Spleen (tissue), 7 donors: ENCODE measurements around the gene CEP350.

Experiments
- POLR2A ChIP-seq, 3 donors: fragments of 450-650 bp; IDR thresholded peaks; one replicate each; pipeline ENCODE4 v1.5.1; 2017; ENCODE audit warnings: antibody characterized with exemption in 3 of 3, mild to moderate bottlenecking in 1 of 3
- POLR2AphosphoS5 ChIP-seq, 3 donors: sonication (generic); formaldehyde crosslinking; IDR thresholded peaks; one replicate each; pipeline ENCODE4 v1.5.1; 2017; ENCODE audit warnings: antibody characterized with exemption in 3 of 3
- TF ChIP-seq, protein P1 (sequence below), 11 experiments: fragments of 200-600 bp in 7 of 11; fragments of 450-650 bp in 4 of 11; sonication (generic) in 4 of 11; IDR thresholded peaks in 8 of 11; conservative IDR thresholded peaks in 3 of 11; 1 replicate in 7 of 11; 2 replicates in 4 of 11; pipeline versions ENCODE4 v1.4.0 to v1.8.0; 2016 to 2021; ENCODE audit warnings: antibody characterized with exemption in 11 of 11, inconsistent platforms in 4 of 11, mild to moderate bottlenecking in 1 of 11
- donor health status: DM: no; HTN: no; CAD: no; lungs with moderate emphysema.
- donor health status: DM: no; HTN: no; CAD: no.
- donor health status: DM: no; HTN: no; CAD: no.

GRCh38 chr1:180094705-180095295 lies 140.2 kb downstream of the CEP350 start:
- TF ChIP-seq POLR2AphosphoS5 (IDR thresholded peaks at IDR 0.05) (no peak), POLR2A (IDR thresholded peaks at IDR 0.05) (no peak)
- TF ChIP-seq, protein P1, sequence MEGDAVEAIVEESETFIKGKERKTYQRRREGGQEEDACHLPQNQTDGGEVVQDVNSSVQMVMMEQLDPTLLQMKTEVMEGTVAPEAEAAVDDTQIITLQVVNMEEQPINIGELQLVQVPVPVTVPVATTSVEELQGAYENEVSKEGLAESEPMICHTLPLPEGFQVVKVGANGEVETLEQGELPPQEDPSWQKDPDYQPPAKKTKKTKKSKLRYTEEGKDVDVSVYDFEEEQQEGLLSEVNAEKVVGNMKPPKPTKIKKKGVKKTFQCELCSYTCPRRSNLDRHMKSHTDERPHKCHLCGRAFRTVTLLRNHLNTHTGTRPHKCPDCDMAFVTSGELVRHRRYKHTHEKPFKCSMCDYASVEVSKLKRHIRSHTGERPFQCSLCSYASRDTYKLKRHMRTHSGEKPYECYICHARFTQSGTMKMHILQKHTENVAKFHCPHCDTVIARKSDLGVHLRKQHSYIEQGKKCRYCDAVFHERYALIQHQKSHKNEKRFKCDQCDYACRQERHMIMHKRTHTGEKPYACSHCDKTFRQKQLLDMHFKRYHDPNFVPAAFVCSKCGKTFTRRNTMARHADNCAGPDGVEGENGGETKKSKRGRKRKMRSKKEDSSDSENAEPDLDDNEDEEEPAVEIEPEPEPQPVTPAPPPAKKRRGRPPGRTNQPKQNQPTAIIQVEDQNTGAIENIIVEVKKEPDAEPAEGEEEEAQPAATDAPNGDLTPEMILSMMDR (IDR thresholded peaks at IDR 0.05 in 8 of 11, conservative IDR thresholded peaks at IDR 0.05 in 3 of 11) = no peak
